HEK293T (cell line): Measurements from ENCODE around the gene PPP1R3E.

ENCODE experiments used
- ELF4 ChIP-seq: fragments of 450-650 bp; IDR thresholded peaks from 2 replicates; pipeline ENCODE4 v1.6.1; 2017; ENCODE audit warnings: antibody characterized with exemption
- FOXK2 ChIP-seq: fragments of 450-650 bp; IDR thresholded peaks from 2 replicates; pipeline ENCODE4 v1.6.1; 2016; ENCODE audit warnings: mild to moderate bottlenecking
- FOXM1 ChIP-seq: fragments of 450-650 bp; IDR thresholded peaks from 2 replicates; pipeline ENCODE4 v1.6.1; 2017; ENCODE audit warnings: mild to moderate bottlenecking, borderline replicate concordance
- HDGF ChIP-seq: fragments of 450-650 bp; IDR thresholded peaks from 2 replicates; pipeline ENCODE4 v1.6.1; 2017; ENCODE audit warnings: antibody characterized with exemption, borderline replicate concordance
- SP1 ChIP-seq: fragments of 450-650 bp; IDR thresholded peaks from 2 replicates; pipeline ENCODE4 v1.6.1; 2017
- SUZ12 ChIP-seq: fragments of 450-650 bp; IDR thresholded peaks from 2 replicates; pipeline ENCODE4 v1.6.1; 2016; ENCODE audit warnings: mild to moderate bottlenecking
- ZNF384 ChIP-seq: fragments of 450-650 bp; IDR thresholded peaks from 2 replicates; pipeline ENCODE4 v1.6.1; 2016

GRCh38 chr14:23308721-23309445 lies 6.2 kb upstream of the PPP1R3E start:
- TF ChIP-seq SUZ12 (no peak), FOXK2 (no peak), SP1 (no peak), ZNF384 (no peak), HDGF (no peak), FOXM1 (no peak), ELF4 (no peak)
